HG03175 (cell line): ENCODE measurements around the gene GJB2.

Experiments
- ATAC-seq: cut with Tn5 transposase; IDR thresholded peaks from one replicate; pipeline ENCODE4 v1.9.1; 2021; ENCODE audit warnings: mild to moderate bottlenecking, moderate library complexity; ENCODE audit not compliant: unreplicated experiment

GJB2 gene

DNA sequence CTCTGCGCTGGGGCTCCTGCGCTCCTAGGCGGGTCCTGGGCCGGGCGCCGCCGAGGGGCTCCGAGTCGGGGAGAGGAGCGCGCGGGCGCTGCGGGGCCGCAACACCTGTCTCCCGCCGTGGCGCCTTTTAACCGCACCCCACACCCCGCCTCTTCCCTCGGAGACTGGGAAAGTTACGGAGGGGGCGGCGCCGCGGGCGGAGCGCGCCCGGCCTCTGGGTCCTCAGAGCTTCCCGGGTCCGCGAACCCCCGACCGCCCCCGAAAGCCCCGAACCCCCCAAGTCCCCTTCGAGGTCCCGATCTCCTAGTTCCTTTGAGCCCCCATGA, at the start of gene GJB2:
Gene GJB2 (minus strand): TSS at position 103 of the 326 bp plus-strand sequence. CDS start 3,357 bp downstream, outside the sequence.
- no peak for ATAC-seq

DNA sequence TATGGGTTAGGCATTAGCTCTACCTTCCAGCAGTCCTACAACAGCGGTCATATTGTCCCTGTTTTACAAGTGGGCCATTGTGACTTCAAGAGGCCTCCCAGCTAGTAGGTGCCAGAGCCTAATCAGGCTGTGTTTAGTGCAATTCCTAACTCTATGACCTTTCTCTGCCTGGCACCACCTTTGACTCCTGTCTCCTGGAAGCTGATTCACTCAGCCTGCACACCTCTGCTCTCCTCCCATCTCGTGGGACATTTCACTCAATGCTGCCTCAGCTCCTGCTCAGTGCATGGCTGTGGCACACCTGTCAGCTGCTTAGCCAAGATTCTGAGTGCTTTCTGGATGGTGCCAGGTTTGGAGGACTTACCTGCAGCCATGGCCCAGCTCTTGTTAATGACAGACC, 48.9 kb upstream of the GJB2 start:
- ATAC-seq = no peak

DNA sequence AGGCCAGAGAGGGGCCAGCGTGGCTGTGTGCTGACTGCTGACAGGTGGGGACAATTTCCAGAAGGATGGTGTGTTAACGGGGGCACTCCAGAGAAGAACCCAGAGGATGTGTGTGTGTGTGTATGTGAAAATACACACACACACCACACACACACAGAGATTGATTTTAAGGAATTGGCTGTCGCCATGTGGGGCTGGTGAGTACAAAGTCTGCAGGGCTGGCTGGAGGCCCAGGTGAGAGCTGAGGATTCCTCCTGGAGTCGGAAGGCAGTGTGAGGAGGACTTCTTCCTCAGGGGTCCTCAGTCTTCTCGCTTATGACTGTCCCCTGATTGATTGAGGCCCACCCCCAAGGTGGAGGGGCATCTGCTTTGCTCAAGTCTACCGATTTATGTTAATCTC, 47.0 kb upstream of the GJB2 start:
- no peak for ATAC-seq

DNA sequence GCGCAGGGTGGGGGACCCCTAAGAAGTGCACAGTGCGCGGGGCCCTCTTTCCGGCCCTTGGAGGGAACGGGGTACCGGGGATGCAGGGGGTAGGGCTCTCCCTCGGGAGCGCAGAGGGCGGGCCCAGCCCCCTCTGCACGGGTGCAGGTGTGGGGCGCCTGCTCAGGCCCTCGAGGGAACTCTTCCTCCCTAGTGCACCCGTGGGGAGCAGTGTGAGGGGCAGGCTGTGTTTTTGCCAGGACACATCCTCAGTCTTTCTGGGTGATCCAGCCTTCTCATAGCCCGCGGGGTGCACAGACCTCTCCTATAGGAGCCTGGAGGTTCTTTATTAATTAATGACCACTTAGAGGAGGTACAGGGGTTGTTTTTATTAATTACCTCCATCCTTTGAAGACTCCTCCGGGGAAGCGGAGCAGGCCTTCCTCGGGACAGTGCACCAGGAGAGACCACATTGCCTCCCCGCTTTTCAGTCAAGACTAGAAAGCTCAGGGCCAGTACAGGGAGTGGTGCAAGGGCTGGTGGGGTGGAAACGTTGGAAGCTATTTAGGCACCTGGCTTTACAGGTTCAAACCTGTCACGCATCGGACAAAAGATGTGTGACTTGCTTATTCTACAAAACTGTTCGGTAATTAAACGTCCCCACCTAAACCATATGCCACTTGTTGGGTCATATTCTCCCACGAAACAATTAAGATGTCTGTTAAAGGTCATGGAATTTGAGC, 40.0 kb upstream of the GJB2 start:
- ATAC-seq = no peak

DNA sequence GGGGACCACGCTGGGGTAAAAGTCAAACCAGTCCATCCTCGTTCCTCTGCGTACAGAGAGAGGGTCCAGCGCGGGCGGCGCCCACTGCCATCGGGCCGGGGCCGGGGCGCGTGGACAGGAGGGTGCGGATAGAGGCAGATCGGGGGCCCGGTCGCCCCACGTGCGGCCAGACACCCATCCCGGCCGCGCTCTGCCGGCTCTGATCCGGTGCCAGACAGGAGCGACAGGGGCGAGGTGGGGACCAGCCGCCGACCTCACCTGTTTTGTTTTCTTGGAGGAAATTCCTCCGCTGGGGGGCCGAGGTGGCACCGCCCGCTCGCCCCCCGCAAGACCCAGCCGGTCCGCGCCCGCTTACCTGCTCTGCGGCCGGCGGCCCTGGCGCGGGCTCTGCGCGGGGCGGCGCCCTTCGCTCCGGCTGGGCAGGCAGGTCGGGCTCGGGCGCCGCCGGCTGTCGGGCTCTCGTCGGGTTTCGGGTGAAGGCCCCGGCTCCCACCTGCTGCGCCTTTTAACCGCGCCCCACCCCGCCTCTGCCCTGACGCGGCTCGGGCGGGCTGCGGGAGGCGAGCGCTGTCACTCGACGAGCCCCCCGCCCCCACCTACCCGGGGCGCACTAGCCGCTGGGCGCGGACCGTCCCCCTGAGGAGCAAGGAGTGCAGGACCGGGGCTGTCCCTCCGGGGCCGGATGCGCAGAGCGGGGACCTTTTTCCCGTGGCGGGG, 39.3 kb upstream of the GJB2 start, which contains the start of gene GJB6:
Gene GJB6 (minus strand): TSS at position 481 of the 717 bp plus-strand sequence. CDS start 8,839 bp downstream, outside the sequence.
- no peak for ATAC-seq

DNA sequence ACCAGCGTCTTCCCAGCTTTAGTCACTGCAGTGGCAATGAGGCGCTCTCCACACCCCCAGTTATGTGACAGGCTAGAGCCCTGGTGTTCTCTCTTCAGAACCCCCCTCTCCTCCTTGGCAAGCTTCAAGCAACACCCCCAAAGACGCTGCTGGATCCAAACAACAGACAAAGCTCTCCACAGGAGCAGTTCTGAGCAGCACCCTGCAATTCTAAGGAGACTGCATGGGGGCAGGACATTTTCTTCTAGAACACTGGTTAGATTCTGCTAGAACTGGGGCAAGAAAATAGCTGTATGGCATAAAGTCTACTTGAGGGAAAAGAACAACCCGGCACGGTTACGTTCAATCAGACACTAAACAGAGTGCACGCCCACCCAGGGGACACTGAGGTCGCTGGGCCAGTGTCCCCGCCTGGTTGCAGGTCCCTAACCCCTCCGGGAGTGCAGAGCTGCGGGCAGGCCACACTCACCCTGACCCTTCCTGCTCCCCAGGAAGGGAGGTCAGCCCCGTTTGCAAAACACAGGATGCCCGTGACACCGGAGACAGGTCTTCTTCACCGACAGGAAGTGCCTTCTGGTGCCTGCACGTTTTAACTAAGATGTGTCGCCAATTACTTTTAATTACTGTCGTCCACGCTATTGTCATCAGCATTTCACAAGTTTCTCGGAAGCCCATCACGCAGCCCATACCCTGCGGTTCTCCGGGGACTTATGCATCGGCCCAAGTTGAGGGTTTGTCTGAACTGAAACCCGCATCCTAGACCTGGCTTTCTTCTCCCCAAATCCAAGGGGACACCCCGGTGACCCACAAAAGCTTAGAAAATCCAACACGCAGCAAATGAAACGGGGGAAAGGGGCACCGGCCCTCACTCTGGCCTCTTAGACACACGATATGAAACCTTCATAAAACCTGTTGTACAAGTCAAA, 38.4 kb upstream of the GJB2 start:
- ATAC-seq = no peak

DNA sequence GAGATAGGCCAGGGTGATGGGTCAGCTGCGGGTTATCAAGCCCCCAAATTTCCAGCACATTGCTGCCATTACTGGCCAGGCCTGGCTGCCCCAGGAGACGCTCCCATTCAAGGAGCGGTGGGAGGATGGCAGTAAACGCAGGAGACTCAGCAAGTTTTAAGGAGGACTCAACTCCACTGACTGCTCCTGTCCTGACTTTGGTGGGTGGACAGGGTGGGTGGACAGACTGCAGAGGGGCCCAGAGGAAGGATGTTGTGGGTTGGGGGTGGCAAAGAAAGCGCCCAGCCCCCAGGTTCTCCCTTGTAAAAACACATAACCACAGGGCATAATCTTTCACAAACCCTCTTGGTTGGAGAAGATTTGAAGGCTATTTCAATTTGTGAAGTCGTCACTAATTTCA, 35.0 kb upstream of the GJB2 start:
- no peak for ATAC-seq

DNA sequence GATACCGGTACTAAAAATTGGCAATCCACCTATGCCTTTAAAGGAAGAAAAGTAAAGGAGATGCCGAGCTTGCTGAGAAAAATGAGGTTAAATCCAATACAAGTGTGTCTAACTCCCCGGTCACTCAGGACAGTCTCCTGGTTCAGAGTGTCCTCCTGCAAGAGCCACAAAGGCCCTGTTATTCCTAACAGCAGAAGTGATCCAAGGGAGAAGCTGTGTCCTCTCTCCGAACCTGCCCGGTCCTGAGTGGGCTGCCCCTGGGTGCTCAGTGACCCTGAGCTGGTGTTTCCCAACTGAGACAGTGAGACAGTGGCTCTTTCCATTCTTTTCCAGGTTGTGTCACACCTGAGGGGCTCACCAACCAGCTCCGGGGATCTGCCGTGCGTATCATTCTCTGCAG, 34.5 kb upstream of the GJB2 start:
- no peak for ATAC-seq

DNA sequence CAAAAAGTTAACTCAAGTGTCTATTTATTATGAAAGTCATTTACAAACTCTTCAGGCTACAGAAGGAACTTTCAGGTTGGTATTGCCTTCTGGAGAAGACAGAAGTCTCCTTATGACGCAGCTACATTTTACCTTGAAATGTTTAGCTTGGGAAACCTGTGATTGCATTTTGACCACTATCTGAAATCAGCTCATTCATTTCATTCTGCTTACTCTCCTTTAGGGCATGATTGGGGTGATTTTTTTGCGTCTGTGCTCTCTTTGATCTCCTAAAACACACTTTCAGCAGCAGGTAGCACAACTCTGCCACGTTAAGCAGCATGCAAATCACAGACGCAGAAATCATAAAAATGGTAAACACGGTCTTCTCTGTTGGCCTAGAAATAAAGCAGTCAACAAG, 29.8 kb upstream of the GJB2 start:
- no peak for ATAC-seq

DNA sequence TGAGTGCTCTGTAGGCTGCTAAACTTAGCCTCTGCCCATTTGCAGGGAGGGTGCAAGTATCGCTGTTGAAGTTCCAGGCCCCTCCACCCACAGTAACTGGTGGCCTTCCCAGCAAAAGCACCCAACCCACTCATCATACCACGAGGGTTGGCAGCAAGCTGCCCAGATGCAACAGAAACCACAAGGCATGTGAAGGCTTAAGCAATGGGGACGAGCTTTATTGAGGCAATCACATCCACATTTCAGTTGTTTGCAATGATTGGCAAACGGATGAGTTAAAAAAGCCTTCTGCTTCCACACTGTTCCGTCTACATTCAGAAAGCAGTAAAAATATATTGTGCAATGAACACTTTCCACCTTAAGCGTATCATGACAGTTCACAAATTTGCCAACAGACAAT, 29.0 kb upstream of the GJB2 start:
- no peak for ATAC-seq

DNA sequence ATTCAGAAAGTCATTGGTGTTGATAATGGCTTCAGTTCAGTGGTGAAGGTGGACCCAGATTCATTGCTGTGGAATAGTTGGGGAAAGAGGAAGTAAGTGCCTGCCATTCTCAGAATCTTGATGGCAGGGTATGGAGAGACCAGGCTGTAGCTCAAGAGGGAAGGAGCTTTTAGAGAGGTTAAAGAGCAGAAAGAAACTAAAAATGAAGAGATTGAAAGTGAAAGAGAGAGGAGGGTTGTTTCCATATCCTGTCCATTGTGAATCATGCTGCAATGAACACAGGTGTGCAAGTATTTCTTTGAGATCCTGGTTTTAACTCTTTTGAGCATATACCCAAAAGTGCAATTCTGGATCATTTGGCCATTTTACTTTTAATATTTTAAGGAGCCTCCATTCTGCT, 26.8 kb upstream of the GJB2 start:
- peak; percentile 87 for ATAC-seq

DNA sequence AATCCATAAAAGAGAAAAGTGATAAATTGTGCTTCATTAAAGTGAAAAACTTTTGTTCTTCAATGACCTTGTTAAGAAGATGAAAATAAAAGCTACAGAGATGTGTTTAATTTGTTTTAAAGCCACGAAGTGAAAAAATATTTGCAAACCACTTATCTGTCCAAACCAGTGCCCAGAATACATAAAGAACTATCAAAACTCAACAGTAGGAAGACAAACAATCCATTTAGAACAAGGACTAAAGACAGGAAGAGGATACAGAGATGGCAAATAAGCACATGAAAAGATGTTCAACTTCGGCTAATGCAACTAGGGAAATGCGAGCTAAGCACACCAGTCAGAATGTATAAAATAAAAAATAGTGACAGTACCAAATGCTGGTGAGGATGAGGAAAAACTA, 24.4 kb upstream of the GJB2 start:
- no peak for ATAC-seq

DNA sequence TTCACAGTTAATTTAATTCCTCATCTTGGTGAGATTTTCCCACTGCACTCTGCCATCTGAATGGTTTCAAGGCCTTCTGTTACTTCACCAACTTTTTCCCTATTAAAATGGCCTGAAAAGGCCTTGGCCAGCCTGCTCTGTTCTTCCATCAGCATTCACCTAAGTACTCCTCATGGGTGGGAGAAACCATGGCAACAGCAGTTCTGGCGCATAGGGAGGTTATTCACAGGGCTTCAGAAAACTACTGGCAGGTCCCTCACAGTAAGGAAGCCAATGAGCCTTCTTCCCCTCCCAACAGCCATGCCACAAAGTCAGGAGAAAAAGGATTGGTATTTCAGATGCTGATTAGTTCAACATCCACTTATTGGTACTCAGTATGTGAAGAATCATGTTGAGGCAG, 17.2 kb upstream of the GJB2 start:
- ATAC-seq = no peak

DNA sequence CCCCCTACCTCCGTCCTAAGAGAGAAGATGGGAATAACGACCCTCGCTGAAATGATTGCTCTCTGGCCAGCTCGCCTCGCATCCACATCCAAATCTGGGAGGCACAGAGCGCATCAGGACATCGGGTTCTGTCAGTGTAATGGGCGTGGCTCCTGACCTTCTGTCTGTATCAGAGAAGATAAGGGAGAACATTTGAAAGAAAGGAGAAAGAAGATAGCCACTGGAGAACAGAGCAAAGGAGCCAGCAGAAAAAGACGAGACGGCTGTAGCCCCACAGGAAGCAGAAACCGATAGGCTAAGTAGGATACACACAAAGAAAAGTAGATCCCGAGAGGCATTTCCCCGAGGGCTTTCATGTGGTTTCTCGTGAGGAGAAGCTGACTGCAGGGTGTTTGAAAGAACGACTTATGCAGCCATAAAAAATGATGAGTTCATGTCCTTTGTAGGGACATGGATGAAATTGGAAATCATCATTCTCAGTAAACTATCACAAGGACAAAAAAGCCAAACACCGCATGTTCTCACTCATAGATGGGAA, 14.0 kb upstream of the GJB2 start:
- no peak for ATAC-seq

DNA sequence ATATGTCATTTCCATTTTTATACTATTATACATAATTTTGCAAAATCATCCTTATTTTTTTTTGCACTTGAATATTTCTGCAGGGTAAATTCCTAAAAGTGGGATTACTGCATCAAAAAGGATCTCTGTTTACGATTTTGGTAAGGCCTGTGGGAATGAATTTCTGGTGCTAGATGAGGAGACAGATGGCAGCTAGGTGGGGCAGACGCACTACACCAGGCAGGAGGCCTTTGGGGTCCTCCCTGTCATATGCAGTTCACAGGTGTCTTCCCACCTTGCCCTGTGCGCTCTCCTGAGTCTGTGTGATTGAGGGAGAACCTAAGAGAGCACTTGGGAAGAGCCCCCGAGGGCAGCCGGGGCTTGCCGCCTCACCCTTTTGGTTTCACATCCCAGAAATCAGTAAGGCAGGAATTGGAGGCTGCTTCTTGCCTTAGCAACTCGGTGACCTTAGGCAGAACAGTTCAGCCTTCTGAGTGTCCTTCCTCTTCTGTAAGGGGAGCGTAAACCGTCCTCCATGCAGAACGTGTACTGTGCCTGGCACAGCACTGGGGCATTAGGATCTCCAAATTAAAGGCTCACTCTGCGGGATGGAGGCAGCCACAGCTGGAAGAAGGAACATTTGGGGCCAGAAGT, 13.4 kb upstream of the GJB2 start:
- ATAC-seq = no peak

DNA sequence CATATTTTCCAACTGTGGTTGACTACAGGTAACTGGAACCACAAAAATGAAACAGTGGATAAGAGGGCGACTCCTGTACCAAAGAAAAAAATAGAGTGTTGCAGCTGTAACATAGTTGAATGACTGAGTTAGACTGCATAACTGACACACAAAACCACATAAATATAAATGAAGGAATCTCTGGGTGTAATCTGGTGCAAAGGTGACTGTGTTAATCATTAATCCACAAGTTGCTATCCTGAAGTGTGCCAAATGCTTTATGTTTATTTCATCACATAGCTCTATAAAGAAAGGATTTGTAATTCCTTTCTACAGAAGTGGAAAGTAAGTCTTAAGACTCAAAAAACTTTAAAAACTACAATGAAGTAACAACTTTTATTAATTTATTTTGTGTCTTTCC, 6.0 kb upstream of the GJB2 start:
- no peak for ATAC-seq

DNA sequence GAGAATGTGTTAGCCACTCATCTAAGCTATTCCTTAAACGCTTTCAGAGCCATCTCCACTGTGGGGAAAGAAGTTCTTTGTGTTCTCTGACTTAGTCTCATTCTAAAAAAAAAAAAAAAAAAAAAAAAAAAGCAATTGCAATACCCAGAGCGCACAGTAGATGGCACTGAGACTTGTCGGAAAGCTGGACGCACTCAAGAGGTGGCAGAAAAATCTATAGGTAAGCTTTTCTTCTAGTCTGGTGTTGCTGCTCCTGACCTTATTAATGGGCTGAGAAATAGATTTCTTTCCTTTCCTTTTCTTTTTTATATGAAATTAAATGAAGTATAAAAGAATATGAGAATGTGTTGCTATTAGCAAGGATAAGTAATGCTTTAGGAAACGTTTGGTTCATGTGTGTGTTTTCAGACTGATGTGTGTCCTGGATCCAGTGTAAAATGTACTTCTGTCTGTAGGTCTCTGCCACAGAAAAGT, 4.7 kb upstream of the GJB2 start:
- no peak for ATAC-seq

DNA sequence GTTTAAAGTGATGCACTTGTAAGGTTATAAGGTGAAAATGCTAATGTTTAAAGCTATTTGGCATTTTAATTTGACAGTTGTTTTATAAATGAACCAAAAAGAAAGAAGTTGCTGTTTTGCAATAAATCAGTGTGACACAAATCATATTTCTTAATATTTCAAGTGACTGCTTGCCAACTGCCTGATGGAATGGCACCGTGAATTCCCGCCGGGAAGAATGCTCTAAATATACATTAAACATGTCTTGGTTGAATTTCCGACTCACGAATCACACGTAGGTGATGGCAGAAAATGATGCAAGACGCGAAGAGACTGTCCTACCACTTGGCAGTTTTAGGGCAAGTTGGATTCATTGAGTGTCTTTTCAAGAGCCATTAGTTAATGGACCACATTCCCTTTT, 3.1 kb upstream of the GJB2 start:
- ATAC-seq = no peak

DNA sequence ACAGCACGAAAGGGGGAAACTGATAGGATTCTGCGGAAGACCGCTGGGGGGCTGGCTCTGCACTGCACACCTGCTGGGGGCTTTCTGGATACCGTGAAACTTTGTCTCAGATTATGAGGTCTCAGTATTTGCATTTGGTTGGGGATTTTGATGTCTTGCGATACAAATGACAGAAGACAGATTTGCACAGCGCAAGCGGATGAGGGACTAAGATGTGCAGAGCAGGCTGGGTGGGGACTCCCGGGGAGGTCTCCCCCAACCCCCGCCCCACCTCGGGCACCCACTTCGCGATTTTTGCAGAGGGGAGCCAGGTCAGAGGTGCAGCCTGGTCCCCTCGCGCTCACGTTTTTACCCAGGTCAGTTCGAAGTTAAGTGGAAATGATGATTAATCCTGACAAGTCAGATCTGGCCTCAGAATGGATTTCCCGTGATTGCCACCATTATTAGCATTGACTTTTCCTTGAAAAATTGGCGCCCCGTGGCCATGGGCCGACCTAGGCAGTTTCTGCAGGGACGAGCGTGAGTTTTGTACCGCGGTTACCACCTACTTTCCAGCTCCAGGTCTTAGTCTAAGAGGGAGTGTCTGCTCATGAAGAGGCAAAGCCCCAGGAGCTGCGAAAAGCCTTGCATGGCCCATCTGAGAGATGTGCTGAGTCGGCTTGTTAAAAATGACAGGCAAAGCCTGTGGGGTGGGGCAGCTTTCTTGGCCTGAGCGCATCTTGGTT, 1.3 kb upstream of the GJB2 start:
- ATAC-seq = no peak
